Activated CD8-positive, alpha-beta memory T cell treated with anti-CD3 and anti-CD28 coated beads for 24 hours (primary cell): Measurements from ENCODE around the gene GRIP1.

Experiments used
- DNase-seq: peaks from one replicate; pipeline ENCODE4 v3.0.0-alpha.2; 2020

The GRIP1 gene

GRCh38 chr12:66371982-66372381 lies 306.9 kb downstream of the GRIP1 start:
- no peak for DNase-seq

GRCh38 chr12:66367015-66367667 lies 311.7 kb downstream of the GRIP1 start:
- no peak for DNase-seq

- DNase-seq, result no peak
These were observed 313.0 kb downstream of the GRIP1 start for GRCh38 chr12:66365718-66366490.

DNA sequence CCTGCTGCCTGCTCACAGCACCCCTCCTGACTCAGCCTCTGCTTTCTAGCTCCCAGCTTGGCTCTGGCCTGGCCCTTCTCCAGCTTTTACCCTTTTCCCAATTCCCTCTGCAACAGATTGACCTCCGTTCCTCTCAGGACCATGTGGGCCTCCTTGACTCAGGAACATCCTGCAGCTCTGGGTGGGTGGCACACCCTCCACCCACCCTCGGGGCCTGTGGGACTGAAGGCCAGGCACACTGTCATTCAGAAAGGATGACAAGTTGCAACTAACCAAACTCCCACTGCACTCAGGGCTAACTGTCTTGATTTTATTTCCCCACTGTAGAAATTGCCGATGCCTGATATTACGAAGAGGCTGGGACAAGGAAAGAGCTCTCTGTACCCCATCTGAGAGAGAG lies 317.2 kb downstream of the GRIP1 start:
- DNase-seq, result no peak

DNA sequence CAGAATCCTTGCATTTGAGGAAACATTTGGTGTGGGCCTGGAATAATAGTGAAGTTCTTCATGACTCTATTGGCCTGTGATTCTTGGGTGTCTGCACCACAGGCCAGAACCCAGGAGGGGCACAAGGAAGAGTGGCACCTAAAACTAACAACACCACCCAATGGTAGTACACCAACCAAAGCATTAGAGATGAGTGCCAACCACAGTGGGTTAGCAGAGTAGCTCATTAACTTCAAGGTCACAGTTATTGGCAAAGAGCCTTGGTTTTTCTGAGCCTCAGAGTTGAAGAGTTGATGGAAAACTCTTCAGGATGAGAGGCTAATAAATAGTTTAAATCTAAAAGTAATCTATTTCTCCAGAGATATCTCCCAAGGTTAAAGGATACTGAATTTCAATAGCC lies 319.6 kb downstream of the GRIP1 start:
- no peak for DNase-seq

DNA sequence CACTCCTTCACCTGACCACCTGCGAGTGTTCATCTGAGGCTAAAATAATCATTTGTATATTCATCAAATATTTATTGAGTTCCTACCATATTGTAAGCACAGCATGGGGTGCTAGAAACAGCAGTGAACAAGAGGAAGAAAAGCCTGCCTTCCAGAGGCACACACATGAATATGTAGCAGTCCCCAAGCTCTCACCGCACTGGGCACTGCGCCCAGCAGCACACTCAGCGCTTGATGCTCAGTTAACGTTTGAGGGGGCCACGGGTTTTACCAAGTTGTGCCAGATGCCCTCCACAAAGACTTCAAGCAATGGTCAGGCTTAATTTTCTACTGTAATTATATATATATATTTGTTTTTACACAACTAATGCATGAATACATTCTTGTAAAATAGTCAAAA lies 324.6 kb downstream of the GRIP1 start:
- DNase-seq, result no peak

DNA sequence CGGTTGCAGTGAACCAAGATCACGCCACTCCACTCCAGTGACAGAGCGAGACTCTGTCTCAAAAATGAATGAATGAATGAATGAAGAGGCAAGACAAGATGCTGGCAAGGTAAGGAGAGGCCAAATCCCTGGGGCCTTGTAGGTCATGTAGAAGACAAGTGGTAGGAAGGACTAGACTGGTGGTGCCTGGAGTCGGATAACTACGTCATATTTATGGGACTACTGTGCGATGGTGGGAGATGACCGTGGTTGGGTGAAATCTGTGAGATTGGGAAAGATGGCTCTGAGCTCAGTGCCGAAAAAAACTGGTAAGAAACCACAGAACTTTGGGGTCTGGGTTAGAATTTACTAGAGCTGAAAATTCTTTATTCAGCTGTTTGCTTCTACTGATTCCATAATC lies 326.0 kb downstream of the GRIP1 start:
- DNase-seq, result no peak

- no peak for DNase-seq
These were observed 326.7 kb downstream of the GRIP1 start for GRCh38 chr12:66352197-66352596.

- DNase-seq, result no peak
These were observed 327.6 kb downstream of the GRIP1 start for GRCh38 chr12:66351301-66351700.

- DNase-seq, result no peak
These were observed 332.9 kb downstream of the GRIP1 start for GRCh38 chr12:66345956-66346355.

GRCh38 chr12:66345212-66345611 lies 333.7 kb downstream of the GRIP1 start:
- DNase-seq, result no peak

DNA sequence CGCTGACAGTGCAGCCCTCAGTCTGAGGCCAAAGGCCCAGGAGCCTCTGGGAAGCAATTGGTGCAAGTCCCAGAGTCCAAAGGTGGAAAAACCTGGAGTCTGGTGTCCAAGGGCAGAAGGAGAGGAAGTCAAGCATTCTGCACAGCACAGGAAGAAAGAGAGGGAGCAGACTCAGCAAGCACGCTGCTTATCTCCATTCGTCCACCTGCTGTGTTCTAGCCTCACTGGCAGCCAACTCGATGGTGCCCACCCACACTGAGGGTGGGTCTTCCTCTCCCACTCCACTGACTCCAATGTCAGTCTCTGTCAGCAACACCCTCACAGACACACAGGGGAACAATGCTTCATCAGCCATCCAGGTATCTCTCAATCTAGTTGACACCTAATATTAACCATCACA lies 337.8 kb downstream of the GRIP1 start:
- no peak for DNase-seq

DNA sequence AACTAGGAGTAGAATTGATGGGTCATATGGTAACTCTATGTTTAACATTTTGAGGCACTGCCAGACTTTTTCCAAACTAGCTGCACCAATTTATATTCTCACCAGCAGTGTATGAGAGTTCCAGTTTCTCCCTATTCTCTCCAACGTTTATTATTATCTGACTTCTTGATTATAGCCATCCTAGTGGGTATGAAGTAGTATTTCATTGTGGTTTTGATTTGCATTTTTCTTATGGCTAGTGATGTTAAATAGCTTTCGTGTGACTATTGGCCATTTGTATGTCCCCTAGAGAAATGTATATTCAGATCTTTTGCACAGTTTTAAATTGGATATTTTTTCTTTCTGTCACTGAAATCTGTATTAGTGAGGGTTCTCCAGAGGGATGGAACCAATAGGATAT lies 338.7 kb downstream of the GRIP1 start:
- no peak for DNase-seq

DNA sequence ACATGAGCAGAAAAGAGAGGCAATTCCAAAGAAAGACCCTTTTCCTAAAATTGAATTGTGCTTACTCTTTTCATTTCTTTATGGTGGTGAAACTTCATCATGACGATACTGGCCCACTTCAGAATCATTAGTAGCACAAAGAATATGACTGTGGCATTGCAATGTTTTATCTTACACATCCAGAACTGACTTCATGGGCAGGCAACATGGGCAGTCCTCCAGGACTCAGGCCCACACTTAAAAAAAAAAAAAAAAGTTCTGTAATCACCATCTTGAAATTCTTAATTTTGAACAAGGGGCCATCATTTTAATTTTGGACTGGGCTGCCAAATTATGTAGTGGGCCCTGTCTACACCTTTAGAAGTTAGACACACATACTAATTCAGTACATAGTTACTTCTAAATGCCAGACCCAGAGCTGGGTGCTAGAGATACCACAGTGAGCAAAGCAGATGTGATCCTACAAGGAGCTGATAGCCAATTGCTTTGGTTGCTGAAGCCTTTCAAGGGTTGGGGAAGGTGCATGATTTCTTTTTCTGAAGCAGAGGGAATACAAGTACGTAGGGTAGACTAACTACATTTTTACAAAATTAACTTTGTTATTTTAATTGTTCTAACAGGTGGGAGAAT lies 341.4 kb downstream of the GRIP1 start:
- DNase-seq, result no peak

DNA sequence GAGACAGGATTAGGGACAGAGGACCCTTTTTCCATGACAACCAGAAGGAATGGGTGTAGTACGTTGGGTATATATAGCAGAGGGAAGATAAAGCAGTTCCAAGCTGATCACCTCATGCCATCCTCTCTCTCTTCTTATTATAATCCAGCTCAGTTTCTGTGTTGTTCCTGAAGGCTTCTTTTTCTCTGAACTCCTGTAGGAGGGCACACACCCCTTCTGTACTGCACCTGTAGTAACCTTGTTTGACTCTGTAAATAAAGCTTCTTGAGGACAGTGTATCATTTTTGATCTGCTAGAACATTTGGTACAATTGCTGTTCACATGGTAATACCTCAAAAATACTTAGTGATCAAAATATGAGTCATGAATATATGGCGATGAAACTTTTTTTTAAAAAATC lies 343.1 kb downstream of the GRIP1 start:
- no peak for DNase-seq

GRCh38 chr12:66331814-66332213 lies 347.1 kb downstream of the GRIP1 start:
- no peak for DNase-seq

- no peak for DNase-seq
These were observed 347.9 kb downstream of the GRIP1 start for GRCh38 chr12:66331016-66331415.

- DNase-seq, result no peak
These were observed 348.9 kb downstream of the GRIP1 start for GRCh38 chr12:66329941-66330340.

DNA sequence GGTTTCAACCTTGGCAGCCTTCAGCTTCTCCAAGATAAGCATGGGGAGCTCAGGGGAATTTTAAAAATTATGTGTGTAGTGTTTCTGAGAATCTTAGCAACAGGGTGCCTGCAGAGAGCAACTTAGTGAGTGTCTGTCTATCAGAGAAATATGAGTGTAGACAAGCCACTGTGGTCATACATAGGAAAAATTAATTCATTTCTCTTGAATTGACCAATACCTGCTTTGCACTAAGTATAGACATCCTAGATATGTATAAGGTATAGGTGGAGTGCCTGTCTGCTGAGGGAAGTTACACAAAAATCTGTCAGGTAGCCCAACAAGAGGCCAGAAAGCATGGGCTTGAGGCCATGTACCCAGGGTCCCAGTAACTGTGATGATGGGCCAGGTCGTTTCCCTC lies 355.9 kb downstream of the GRIP1 start:
- no peak for DNase-seq

DNA sequence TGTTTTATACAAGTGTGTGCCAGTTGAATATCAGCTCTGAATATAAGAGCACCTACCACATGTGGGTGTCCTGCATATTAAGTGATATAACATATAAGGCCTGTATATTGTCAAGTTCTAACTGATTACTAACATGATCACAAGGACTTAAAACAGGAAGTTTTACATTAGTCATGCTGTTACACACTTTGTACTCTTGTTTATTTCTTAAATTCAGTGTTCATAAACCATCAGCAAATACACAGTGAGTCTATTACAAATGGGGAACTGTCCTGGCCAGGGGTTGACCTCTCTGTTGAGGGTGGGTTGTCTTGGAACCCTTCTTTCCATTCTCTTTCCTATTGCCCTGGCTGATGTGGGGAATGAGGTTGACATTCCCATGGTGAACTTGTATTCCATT lies 357.4 kb downstream of the GRIP1 start:
- no peak for DNase-seq

DNA sequence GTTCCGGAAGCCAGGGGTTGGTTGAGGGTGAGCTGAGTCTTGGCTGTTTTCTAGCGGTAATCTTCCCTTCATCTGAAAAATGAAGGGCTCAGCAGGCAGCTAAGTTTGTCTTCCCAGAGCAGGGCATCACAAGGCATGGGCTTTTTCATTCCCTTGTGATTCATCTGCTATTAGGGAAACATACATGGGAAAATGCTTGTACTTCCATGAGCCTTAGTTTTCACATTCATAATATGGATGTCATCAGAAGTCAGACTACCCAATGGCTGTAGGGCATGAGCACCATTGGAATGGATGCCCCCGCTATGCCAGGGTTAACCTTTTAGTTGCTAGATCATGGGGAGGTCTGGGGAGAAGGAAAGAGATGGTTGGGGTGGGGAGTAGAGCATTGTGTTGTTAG lies 357.9 kb downstream of the GRIP1 start:
- no peak for DNase-seq

DNA sequence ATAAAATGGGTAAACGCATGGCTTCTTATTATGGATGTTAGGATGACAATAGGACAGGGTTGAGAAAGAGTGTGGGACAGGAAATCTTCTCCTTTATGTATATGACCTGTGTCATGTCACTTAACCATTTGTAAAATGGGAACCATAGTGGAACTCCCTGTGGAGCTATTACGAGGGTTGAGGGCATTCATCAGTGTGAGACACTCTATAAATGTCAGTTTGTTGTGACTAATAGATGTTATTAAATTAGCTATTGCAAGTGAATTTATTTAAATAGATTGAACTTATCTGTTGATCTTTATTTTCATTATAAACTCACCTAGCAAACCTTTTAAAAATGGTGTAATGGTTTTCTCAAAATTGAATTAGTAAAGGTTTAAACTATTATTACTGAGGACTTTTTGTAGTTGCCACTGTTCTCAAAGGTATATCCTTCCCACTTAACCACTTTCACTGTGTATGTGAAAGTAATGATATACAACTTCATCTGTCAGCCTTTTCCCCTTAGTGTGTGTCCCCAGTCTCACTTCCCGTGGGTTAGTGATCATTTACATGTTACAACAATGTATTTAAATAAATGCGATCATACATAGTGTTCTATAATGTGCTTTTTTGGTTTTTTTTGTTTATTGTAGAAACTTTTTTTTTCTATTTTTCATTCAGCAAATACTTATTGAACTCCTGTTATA lies 359.5 kb downstream of the GRIP1 start:
- DNase-seq, result no peak

DNA sequence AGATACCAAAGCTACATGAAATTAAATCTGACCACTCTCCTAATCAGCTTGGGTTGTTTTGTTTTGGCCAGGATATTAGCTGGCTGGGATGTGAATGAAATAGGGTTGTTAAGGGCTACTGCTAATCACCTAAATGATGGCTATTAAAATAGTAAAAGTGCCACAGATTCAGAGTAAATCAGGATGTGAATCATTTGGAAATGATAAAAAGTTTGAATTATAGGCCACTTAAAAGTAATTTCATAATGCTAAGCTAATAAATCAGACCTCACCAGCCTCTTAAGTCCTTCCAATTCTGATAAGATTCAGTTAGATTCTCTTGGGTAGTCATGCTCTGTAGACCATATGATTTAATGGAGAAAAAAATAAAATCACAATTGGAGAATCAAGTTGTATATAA lies 364.6 kb downstream of the GRIP1 start:
- no peak for DNase-seq

GRCh38 chr12:66312189-66312588 lies 366.7 kb downstream of the GRIP1 start:
- no peak for DNase-seq
